Measurements from ENCODE around the gene LRP1B. TPM values are rescaled to one million over a fixed set of nuclear protein-coding genes. Genes with fewer than 3 reads are reported as not detected.

LRP1B gene
- total RNA-seq, 4 donors from 2014 or later = 3.6 to 10.1 (median 6.1) TPM

- no peak for ATAC-seq (ENCODE audit: low FRiP score)
- DNase-seq (ENCODE audit: low spot score) = no peak
- TF ChIP-seq, protein P1, sequence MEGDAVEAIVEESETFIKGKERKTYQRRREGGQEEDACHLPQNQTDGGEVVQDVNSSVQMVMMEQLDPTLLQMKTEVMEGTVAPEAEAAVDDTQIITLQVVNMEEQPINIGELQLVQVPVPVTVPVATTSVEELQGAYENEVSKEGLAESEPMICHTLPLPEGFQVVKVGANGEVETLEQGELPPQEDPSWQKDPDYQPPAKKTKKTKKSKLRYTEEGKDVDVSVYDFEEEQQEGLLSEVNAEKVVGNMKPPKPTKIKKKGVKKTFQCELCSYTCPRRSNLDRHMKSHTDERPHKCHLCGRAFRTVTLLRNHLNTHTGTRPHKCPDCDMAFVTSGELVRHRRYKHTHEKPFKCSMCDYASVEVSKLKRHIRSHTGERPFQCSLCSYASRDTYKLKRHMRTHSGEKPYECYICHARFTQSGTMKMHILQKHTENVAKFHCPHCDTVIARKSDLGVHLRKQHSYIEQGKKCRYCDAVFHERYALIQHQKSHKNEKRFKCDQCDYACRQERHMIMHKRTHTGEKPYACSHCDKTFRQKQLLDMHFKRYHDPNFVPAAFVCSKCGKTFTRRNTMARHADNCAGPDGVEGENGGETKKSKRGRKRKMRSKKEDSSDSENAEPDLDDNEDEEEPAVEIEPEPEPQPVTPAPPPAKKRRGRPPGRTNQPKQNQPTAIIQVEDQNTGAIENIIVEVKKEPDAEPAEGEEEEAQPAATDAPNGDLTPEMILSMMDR (IDR thresholded peaks at IDR 0.05) = no peak
These were observed 1201.0 kb downstream of the LRP1B start for GRCh38 chr2:140929849-140930248.

DNA sequence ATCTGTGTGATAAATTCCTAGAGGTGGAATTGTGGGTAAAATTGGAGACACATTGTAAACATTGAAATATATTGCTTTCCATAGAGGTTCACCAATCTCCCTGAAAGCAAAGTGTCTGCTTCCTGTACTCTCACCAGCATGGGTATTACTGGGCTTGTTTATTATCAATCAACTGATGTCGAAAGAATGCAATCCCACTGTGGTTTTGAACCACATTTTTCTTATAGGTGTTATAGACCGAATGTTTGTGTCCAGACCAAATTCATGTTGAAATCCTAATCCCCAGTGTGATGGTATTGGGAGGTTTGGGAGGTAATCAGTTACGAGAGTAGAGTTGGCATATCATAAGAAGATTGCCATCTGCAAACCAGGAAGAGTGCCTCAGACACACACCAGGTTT is 1212.4 kb downstream of the LRP1B start:
- DNase-seq (ENCODE audit: low spot score) (no peak), ATAC-seq (ENCODE audit: low FRiP score) (no peak)
- TF ChIP-seq, protein P1 (IDR thresholded peaks at IDR 0.05) = no peak

GRCh38 chr2:140916410-140916809 is 1214.4 kb downstream of the LRP1B start:
- ATAC-seq (ENCODE audit: low FRiP score) = no peak
- TF ChIP-seq, protein P1 (IDR thresholded peaks at IDR 0.05) = no peak

DNA sequence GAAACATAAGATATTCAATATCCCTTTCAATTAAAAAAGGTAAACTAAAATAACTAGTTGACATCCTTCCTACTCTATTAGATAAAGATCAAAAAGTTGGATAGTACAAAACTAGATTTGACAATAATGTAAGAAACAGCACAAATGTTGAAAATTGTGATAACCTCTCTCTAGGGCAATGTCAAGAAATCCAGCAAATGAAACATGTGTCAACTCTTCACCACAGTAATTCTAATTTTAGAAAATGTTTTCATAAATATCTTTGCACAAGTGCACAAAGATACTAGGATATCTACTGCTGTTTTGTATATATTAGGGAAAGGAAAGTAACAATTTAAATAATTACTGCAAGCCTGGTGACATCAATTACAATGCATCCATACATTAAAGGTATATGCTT is 1220.1 kb downstream of the LRP1B start:
- TF ChIP-seq, protein P1 (IDR thresholded peaks at IDR 0.05) = no peak
- DNase-seq (ENCODE audit: low spot score) = no peak
- ATAC-seq (ENCODE audit: low FRiP score) = no peak

More at GRCh38 chr2:140916410-140916809, 1214.4 kb downstream of the LRP1B start:
- no peak for DNase-seq (ENCODE audit: low spot score)

DNA sequence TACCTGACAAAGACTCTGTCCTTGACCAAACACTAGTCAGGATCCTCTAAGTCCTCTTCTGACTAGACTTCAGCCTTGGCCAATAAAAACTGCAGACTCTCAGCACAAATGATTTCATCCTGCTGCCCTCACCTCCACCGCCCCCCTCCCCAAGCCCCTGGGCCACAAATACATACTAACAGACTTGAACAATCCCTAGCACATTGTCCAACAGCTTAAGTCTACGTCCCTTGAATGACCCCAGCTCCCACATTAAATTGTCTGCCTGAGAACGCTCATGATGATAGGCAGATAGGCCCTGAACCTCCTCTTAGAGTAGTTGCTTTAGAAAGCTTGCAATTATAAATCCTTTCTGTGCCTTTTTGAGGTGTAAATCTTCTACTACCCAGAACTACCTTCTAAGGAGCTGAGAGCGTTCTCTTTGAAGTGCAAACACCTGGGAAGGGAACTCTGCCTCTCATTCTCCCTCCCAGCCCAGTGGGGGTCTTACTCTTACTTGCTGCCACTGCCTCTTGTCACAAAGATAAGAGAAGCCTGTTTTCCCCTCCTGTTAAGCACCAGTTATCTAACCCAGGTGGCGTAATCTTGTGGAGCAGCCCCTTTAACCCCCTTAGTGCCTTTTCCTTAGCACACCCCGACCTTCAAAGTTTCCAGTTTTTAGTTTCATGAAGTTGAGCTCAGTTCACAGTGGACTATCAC is 1225.6 kb downstream of the LRP1B start:
- TF ChIP-seq, protein P1 (IDR thresholded peaks at IDR 0.05) = no peak
- ATAC-seq (ENCODE audit: low FRiP score) (no peak), DNase-seq (ENCODE audit: low spot score) (no peak)

DNA sequence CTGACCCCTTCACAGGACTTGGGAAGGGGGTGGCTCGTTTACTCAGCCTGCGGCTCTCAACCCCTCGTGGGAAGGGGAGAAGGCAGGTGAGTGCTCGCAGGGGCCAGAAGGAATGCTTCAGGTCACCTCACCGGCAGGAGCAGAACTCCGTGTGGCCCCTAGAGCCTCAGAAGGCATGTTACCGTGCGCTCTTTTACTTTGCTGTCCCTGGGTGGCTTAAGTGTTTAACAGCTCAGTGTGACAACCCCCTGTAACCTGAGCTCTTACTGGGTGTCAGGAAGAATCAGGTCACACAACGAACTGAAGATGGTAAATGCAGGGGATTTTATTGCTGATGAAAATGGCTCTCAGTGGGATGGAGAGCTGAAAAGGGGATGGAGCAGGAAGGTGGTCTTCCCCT is 1235.4 kb downstream of the LRP1B start:
- no peak for DNase-seq (ENCODE audit: low spot score)
- TF ChIP-seq, protein P1 (IDR thresholded peaks at IDR 0.05) = no peak
- no peak for ATAC-seq (ENCODE audit: low FRiP score)

- no peak for DNase-seq (ENCODE audit: low spot score)
- TF ChIP-seq, protein P1 (IDR thresholded peaks at IDR 0.05) = no peak
- peak; percentile 59 for ATAC-seq (ENCODE audit: low FRiP score)
These were observed 1237.1 kb downstream of the LRP1B start for GRCh38 chr2:140893685-140894084.

Data from omental fat pad (tissue), 4 donors.